NCI-H2081 treated with DMSO at 0.1 percent for 48 hours (cell line): Measurements from ENCODE around the gene CEP63.

Experiments
- DNase-seq: peaks from one replicate; lab custom pipeline; 2025; lab: John Stamatoyannopoulos, UW

CEP63 gene

DNA sequence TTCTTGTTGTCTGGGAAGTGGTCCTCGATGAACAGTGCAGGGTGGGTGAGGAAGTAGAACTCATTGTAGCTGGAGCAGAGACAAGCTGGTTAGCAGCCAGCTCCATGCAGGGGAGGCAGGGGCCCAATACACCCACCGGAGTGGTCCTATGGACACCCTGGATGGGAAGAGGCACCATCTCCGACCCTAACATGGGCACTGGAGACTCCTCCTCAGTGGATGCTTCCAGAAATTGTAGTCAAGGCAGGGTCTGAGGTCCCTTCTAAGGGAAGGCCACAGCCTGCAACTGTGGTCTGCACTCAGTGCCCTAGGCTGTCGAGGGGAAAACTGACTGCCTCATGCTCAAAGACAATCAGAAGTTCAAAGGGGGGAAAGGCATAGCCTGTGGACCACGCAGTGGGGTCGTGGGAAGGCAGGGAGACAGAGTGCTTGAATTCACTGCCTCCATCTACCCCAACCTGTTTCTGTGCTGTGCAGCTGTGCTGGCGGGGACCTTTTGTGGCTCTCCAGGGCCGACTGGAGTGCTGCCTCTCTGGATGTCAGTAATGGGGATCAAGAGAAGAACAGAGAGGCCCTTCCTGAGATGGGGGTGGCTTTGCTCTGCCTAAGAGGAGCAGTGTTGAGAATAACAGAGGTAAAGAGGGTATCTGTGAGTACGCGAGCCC lies 123.0 kb downstream of the CEP63 start:
- no peak for DNase-seq

GRCh38 chr3:134609821-134610431 lies 124.1 kb downstream of the CEP63 start:
- no peak for DNase-seq

DNA sequence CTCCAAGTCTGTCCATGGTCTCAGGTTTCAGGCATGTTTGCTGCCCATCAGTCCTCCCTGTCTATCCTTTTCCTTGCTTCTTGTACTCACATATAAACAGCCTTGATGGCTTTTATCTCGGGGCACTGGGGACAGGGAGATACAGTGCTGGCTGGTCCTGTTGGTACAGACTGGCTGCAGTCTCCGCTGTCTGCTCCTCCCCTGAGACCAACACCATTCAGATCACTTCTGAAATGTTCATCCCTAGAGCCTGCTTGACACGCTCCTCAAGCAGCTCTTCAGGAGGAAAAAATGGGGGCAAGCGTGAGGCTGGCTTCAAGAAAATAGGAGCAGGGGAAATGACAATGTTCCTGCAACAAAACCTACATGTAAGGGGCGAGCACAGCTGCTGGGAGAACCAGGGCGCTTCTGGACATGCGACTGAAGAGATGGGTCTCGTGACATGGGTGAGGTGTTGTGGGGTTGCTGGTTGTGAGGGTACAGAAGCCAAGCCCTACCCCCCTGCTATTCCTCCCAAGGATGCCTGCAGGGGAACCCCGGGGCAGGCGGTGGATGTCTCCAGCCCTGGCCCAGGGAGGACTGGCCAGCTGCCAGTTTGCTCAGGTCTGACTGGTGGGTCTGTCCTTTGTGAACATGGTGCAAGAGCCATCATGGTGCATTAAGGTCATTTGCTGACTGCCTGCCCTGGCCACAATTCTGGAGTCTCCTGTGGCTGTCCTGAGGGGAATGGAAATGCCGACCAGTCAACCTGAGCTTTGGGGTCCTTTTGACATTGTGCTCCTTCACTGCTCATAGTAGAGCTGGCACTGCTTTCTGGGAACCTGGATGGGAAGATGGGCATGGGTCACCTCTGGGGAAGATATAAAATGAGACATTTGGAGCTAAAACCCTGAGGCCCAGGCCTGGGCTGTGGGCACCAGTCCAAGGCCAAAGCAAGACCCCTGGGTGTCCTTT lies 124.9 kb downstream of the CEP63 start:
- DNase-seq = no peak

GRCh38 chr3:134611516-134611915 lies 125.7 kb downstream of the CEP63 start:
- no peak for DNase-seq

DNA sequence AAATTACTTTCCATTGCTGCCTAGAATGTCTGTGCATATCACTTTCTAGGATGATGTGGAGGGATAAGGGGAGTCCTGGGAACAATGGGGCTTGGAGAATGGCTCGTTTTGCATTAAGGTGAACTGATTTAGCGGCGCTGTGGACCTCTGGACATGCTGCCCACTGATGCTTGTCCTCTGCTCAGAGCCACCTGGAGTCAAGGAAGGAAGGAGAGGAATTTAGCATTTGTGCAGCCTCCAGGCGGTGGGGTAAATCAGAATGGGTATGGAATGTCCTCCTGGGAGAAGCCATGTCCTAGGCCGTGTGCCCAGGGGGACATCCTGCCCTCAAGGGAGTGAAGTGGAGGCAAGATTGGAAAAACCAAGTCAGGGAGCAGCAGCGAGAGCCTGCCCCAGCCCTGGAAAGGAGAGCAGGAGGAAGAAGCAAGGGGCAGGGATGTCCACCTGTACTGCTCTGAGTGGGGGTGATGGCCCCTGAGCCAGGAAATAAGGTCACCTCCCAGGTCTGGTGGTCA lies 127.2 kb downstream of the CEP63 start:
- DNase-seq = no peak

GRCh38 chr3:134614955-134615354 lies 129.1 kb downstream of the CEP63 start:
- DNase-seq = no peak

GRCh38 chr3:134615743-134616142 lies 129.9 kb downstream of the CEP63 start:
- DNase-seq = no peak

- no peak for DNase-seq
Measured at GRCh38 chr3:134617608-134618477, 132.0 kb downstream of the CEP63 start.

- no peak for DNase-seq
Measured at GRCh38 chr3:134618478-134619300, 132.8 kb downstream of the CEP63 start.

GRCh38 chr3:134619301-134619615 lies 133.4 kb downstream of the CEP63 start:
- DNase-seq = no peak

DNA sequence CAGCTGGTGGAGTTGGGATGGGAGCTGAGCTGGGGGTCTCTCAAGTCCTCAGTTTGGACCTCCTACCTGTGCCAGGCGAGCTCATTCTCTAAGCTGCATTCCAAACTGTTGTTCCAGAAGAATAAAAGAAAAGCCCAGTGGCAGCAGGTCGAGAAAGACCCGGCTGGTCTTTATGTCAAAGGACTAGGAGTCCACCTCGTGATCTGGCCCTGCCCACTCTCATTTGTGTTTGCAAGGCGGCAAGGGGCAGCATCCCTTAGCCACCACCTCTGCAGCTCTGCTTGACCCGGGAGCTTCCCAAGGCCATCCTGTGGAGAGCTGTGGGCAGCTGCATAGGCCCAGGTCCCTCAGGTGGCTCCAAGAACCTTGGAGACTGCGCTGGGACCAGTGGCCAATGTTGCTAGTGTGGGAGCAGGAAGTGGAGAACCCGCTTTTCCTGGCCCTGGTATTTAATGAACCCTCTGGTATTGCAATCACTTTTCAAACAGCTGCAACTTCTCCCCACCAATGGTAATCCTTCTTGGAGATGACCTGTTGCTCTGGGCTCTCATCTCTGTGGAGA lies 134.1 kb downstream of the CEP63 start:
- DNase-seq = no peak

- no peak for DNase-seq
Measured at GRCh38 chr3:134620476-134621115, 134.7 kb downstream of the CEP63 start.

GRCh38 chr3:134621854-134622253 lies 136.0 kb downstream of the CEP63 start:
- no peak for DNase-seq

DNA sequence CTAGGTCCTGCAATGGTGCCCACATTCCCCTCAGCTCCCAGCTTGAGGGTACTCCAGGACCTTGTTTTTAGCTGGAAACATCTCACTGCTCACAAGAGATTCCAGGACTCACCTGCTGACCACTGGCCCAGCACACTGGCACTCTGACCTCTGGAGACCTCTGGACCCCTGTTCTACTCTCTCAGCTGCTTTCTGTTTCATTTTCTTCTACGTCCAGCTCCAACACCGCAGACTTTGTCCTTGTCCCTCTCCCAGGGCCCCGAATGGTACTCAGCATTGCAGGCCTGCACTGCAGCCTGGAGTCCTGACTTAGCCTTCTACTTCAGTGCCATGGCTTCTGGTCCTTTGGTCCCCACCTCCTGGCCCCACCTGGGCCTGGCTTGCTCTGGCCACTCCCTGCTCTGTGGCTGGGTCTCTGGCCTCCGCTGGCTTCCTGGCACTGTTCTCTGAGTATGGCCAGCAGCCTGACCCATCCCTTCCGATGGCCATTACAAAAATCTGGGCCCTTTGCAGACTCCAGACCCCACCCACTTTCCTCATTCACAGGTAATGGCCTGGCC lies 137.0 kb downstream of the CEP63 start:
- DNase-seq = no peak

DNA sequence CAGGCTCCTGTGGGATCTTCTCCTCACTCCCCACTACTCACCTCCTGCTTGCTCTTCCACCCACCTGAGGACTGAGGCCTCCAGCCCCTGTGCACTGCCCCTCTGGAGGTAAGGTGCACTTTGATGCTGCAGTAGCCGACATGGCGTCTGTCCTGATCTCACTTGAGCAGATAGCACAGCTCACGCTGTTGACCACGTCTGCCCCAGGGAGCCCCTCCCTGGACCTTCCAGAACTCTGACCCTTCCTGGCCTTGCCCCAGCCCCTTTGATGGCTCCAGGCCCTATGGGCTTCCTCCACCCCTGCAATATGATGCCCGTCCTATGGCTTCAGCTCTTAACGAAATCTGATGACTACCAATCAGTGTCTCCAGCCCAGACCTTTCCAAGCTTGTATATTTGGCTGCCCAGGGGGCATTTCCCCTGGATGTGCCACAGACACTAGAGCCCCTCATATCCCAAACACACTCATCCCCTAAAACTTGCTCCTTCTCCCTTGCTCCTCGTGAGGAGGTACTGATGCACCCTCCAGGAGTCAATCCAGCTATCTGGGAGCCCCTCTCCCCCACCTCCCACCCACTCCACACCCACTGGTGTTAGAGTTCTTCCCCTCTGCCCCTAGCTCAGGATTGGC lies 137.9 kb downstream of the CEP63 start:
- DNase-seq = no peak
